ENCODE measurements around the gene TMEM190.
"Not testable (repeated sequence)": the region's sequence is repeated elsewhere in the genome, so short reads cannot be mapped to it uniquely, and the experiment has no call there.

TMEM190 gene

GRCh38 chr19:55376241-55376933 is at the start of gene TMEM190:
TMEM190 (plus strand) TSS chr19:55376826; CDS start chr19:55376854, 28 bp downstream.
- no peak for DNase-seq

DNA sequence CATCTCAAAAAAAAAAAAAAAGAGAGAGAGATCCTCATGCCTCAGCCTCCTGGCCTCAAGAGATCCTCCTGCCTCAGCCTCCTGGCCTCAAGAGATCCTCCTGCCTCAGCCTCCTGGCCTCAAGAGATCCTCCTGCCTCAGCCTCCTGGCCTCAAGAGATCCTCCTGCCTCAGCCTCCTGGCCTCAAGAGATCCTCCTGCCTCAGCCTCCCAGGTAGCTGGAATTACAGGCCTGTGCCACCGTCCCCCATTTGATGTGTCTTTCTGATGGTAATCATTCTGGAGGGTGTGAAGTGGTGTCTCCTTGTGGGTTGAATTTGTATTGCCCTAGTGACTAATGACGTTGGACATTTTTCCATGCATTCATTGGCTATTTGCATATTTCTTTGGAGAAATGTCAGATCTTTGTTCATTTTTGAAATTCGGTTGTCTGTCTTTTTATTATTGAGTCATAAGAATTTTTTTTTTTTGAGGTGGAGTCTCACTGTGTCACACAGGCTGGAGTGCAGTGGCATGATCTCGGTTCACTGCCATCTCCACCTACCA is 47.8 kb upstream of the TMEM190 start:
- not testable (repeated sequence) for DNase-seq

- not testable (repeated sequence) for DNase-seq
These were observed 46.8 kb upstream of the TMEM190 start for GRCh38 chr19:55329791-55330190.

DNA sequence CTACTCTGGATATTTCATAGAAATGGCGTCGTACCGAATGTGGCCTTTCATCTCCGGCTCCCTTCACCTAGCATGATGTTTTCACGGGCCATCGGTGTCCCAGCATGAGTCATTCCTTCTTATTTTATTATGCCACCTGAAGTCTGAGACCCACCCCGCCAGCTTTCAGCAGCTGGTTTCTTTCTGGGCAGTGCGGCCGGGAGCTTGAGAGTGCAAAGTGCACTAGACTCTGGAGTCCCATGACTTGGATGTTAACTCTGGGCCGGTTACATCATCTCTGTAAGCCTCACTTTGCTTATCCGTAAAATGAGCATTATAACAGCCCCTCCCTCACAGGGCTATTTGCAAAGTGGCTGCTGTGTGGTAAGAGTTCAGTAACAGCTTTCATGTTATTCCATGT is 42.8 kb upstream of the TMEM190 start:
- DNase-seq, result no peak

GRCh38 chr19:55336101-55336500 is 40.5 kb upstream of the TMEM190 start:
- no peak for DNase-seq

DNA sequence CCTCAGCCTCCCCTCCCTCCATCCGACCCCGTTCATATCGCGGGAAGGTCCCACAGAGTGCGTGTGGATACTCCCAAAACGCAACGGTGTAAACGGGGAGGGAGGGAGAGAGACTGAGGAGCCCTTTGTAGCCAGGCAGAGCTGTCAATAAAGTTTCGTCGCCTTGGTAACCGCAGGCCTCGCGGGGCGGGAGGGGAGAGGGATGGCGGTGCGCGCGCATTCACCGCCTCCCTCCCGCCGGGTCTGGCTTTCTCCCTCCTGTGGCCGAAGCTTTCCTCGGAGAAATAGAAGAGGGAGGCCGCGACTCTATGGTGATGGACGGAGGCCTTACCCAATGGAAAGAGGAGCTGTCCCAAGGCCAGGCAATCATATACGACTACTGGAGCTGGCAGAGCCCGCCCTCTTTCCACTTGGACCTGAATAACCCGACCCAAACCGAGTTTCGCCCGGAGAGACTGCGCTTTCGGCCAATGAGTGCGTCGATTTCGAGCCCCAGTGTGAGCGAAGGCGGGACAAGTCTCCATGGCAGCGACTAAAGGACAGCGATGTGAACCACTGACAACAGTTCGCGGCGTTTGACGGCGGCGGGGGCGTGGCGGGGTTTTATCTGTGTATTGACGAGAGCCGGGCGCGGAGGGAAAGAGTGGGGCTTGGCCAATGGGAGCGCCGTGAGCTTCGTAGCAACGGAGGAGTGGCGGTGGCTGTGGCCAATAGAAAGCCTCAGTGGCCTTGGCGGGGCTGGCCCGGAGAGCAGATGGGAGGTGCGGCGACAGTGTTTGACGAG is 37.3 kb upstream of the TMEM190 start, which contains the start of gene KMT5C:
KMT5C (plus strand) TSS at position 772 of the 784 bp plus-strand sequence. CDS start 2,061 bp downstream, outside the sequence.
- DNase-seq, result peak; percentile 87

DNA sequence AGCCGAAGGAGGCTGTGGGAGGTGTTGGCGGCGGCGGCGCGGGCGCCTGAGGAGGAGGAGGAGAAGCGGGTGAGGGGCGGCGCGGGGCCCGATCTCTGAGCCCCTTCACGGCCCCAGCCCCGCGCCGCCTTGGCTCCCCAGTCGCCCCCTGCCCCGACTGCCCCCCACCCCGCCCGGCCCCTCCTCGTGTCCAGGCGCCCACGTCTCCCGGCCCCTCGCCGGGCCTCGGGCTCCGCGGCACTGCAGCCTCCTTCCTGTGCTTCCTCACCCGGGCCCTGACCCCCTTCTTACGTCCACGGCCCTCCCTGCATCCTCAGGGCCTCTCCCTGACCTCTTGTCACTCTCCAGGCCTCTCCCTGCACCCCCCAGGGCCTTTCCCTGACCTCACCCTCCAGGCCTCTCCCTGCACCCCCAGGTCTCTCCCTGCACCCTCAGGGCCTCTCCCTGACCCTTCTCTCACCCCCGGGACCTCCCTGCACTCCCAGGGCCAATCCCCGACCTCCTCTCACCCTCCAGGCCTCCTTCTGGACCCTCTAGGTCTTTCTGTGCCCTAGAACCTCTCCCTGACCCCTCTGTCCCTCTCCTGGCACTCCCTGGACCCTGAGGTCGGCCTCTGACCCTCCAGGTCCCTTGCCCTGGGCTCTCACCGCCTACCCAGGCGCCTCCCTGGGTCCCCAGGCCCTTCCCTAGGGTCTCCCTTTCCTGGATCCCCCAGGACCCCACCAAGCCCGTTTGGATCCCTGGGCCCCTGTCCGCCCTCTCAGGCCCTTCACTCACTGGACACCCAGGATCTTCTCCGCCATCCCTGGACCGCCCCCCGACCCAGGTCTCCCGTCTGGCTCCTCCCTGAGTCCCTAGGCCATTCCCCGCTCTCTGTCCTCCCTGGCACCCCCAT is 36.5 kb upstream of the TMEM190 start:
- DNase-seq, result no peak

GRCh38 chr19:55340784-55341147 is 35.9 kb upstream of the TMEM190 start:
- no peak for DNase-seq

DNA sequence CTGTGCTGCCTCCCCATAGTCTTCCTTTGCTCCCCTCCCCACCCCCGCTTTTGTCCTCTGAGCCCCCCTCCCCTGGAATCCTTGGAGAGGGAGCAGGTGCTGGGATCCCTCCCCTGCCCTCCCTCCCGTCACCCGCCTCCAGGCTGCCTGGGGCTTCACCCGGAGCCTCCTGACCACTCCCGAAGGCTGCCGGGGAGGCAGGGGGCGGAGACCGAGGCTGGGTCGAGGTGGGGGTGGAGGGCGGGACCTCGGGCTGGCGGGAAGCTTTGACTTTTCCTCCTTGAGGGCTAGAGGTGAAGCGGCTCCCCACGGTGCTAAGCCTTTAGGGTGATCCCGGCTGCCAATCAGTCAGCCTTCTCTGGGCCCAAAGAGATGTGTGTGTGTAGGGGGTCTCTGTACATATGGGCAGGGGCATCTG is 35.4 kb upstream of the TMEM190 start:
- DNase-seq, result peak; percentile 84

GRCh38 chr19:55341595-55342531 is 34.8 kb upstream of the TMEM190 start:
- DNase-seq, result no peak

GRCh38 chr19:55344444-55344843 is 32.2 kb upstream of the TMEM190 start:
- no peak for DNase-seq

GRCh38 chr19:55345101-55345817 is 31.4 kb upstream of the TMEM190 start:
- no peak for DNase-seq

- no peak for DNase-seq
These were observed 30.6 kb upstream of the TMEM190 start for GRCh38 chr19:55345818-55346724.

DNA sequence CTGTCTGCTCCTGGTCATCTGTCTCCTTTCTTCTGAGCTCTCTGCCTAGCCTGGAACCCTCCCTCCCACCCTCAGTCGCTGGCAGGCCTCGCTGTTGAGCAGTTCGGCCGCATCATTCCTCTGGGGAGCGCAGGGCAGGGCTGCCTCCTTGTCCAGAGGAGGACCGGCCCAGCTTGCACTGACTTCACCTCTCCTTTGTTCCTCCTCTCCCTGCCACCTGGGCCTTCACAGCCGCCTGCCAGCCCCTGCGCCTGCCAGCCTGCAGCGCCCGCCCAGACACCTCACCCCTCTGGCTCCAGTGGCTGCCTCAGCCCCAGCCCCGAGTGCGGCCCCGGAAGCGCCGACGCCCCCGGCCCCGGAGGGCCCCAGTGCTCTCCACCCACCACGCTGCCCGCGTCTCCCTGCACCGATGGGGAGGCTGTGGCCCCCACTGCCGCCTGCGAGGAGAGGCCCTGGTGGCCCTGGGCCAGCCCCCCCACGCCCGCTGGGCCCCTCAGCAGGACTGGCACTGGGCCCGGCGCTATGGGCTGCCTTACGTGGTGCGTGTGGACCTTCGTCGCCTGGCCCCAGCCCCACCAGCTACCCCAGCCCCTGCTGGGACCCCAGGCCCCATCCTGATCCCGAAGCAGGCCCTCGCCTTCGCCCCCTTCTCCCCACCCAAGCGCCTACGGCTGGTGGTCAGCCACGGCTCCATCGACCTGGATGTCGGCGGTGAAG is 29.7 kb upstream of the TMEM190 start:
- DNase-seq, result no peak

DNA sequence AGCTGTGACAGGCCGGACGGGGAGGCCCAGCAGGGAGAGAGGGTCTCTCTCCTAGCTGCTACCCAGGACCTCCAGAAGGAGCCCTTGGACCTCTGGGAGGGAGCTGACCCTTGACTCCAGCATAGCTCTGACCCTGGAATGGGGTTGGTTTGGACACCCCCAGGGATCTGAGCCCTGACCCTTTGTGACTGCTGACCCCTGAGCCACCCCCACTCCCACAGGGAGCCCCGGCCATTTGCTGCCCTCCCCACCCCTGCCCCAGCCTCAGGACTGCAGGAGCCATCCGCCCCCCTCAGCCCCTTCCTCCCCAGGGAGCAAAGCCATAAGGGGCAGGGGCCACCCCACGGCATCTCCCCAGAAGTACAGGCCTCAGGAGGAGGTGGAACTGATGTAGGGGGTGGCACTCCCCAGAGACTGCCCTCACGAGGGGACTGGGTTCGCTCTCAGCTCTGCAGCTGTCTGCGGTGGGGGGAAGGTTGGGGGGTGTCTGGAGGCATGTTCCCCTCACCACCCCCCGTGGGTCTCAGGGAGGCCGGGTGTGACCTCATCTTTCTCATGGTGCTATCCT is 29.1 kb upstream of the TMEM190 start:
- DNase-seq, result no peak

DNA sequence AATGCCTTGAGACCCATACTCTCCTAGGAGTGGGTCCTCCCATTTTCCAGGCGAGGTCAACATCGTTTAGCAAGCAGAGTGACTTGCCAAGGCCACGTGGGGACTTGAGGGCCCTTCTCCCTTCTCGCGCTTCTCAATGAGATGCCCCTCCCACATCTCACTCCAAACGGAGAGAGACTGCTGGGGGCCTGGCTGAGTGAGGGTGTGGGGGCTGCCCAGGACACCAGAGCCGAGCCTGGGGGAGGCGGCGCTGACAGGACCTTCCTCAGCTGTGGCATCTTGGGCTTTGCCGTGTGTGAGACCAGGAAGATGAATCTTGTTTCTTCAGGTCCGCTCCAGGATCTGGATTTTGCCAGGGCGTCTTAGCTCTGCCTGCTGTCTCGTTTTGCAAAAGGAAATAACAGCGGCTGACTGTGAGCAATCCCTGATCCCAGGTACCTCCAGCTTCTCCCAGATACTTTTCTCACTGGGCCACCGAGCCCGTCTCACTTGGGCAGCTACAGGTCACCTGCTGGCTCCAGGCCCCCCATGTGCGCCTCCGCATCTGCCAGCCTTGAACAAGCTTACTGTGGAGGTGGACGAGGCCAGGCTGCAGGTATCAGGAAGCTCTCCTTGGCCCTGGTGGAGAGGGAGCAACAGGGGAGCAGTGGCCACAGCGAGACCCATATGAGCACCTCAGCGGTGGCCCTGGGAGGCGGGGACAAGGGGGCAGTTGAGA is 28.1 kb upstream of the TMEM190 start:
- no peak for DNase-seq

- DNase-seq, result no peak
These were observed 25.9 kb upstream of the TMEM190 start for GRCh38 chr19:55350620-55351315.

GRCh38 chr19:55352040-55352439 is 24.6 kb upstream of the TMEM190 start:
- DNase-seq, result no peak

All from 8988T (cell line).